ENCODE results near the gene UMPS.
"Not testable (repeated sequence)": the region's sequence is repeated elsewhere in the genome, so short reads cannot be mapped to it uniquely, and the experiment has no call there.

UMPS gene

GRCh38 chr3:124745756-124746155 lies 15.5 kb downstream of the UMPS start:
- TF ChIP-seq CTCF (IDR thresholded peaks at IDR 0.05): no peak
- Histone ChIP-seq H3K9me3 (no peaks in the 10 kb centered on the region), H3K36me3 (peaks cover 24 to 69% (median 48%) of the 10 kb centered on the region in 3 donors), H3K27ac (no peak overlapping the region), H3K4me3 (no peak overlapping the region), H3K27me3 (no peaks in the 10 kb centered on the region), H3K4me1 (no peaks in the 10 kb centered on the region)
- no peak for DNase-seq
- intact Hi-C loops (cut with DNase I; ENCODE audit: low total_unique reads): no loop called here

- TF ChIP-seq CTCF (IDR thresholded peaks at IDR 0.05): no peak
- no peaks in the 10 kb centered on the region for H3K4me1 ChIP-seq
These were observed 17.1 kb downstream of the UMPS start for GRCh38 chr3:124747111-124747981.

GRCh38 chr3:124748560-124749198 lies 18.4 kb downstream of the UMPS start:
- no peak overlapping the region for H3K4me3 ChIP-seq
- no peaks in the 10 kb centered on the region for H3K4me1 ChIP-seq
- no peaks in the 10 kb centered on the region for H3K9me3 ChIP-seq
- peaks cover 10 to 41% (median 30%) of the 10 kb centered on the region in 3 donors for H3K36me3 ChIP-seq
- no peaks in the 10 kb centered on the region for H3K27me3 ChIP-seq
- H3K27ac ChIP-seq: no peak overlapping the region
- intact Hi-C loops (cut with DNase I; ENCODE audit: low total_unique reads): no loop called here
- DNase-seq: no peak
- TF ChIP-seq CTCF (IDR thresholded peaks at IDR 0.05): no peak

More at GRCh38 chr3:124747111-124747981, 17.1 kb downstream of the UMPS start:
- no peaks in the 10 kb centered on the region for H3K9me3 ChIP-seq
- DNase-seq: no peak
- no peak overlapping the region for H3K4me3 ChIP-seq
- peaks cover 18 to 54% (median 40%) of the 10 kb centered on the region in 3 donors for H3K36me3 ChIP-seq
- H3K27ac ChIP-seq: no peak overlapping the region
- H3K27me3 ChIP-seq: no peaks in the 10 kb centered on the region
- intact Hi-C loops (cut with DNase I; ENCODE audit: low total_unique reads): no loop called here

GRCh38 chr3:124749877-124750276 lies 19.6 kb downstream of the UMPS start:
- H3K4me3 ChIP-seq; H3K27me3 ChIP-seq; DNase-seq; H3K4me1 ChIP-seq; H3K27ac ChIP-seq; intact Hi-C loops (cut with DNase I; ENCODE audit: low total_unique reads); H3K9me3 ChIP-seq: not testable (repeated sequence)
- H3K36me3 ChIP-seq: peaks cover 0 to 29% (median 18%) of the 10 kb centered on the region in 3 donors

- H3K27ac ChIP-seq: no peak overlapping the region
- intact Hi-C loops (cut with DNase I; ENCODE audit: low total_unique reads): no loop called here
- peaks cover 0 to 13% (median 7%) of the 10 kb centered on the region in 3 donors for H3K36me3 ChIP-seq
- TF ChIP-seq CTCF (IDR thresholded peaks at IDR 0.05): no peak
- H3K9me3 ChIP-seq: no peaks in the 10 kb centered on the region
- H3K4me3 ChIP-seq: no peak overlapping the region
- no peaks in the 10 kb centered on the region for H3K27me3 ChIP-seq
- no peak for DNase-seq
- no peaks in the 10 kb centered on the region for H3K4me1 ChIP-seq
These were observed 21.2 kb downstream of the UMPS start for GRCh38 chr3:124751501-124751900.

- peaks cover 0 to 7% (median 4%) of the 10 kb centered on the region in 3 donors for H3K36me3 ChIP-seq
- DNase-seq: no peak
- H3K27ac ChIP-seq: no peak overlapping the region
- H3K27me3 ChIP-seq: no peaks in the 10 kb centered on the region
- H3K9me3 ChIP-seq: no peaks in the 10 kb centered on the region
- intact Hi-C loops (cut with DNase I; ENCODE audit: low total_unique reads): no loop called here
- TF ChIP-seq CTCF (IDR thresholded peaks at IDR 0.05): no peak
- H3K4me3 ChIP-seq: no peak overlapping the region
- H3K4me1 ChIP-seq: no peaks in the 10 kb centered on the region
These were observed 21.8 kb downstream of the UMPS start for GRCh38 chr3:124752051-124752450.

- intact Hi-C loops (cut with DNase I; ENCODE audit: low total_unique reads): not testable (repeated sequence)
These were observed 27.7 kb downstream of the UMPS start for GRCh38 chr3:124757926-124758325.

More at GRCh38 chr3:124757926-124758325, 27.7 kb downstream of the UMPS start:
- not testable (repeated sequence) for H3K27ac ChIP-seq, DNase-seq, H3K27me3 ChIP-seq, H3K4me3 ChIP-seq, H3K9me3 ChIP-seq, H3K36me3 ChIP-seq
- peaks cover 0 to 21% (median 3%) of the 10 kb centered on the region in 4 donors for H3K4me1 ChIP-seq
